GM19035 (cell line): ENCODE measurements around the gene G0S2.

ENCODE experiments used
- ATAC-seq: cut with Tn5 transposase; IDR thresholded peaks from one replicate; pipeline ENCODE4 v1.9.1; 2021; ENCODE audit not compliant: unreplicated experiment

Gene G0S2

DNA sequence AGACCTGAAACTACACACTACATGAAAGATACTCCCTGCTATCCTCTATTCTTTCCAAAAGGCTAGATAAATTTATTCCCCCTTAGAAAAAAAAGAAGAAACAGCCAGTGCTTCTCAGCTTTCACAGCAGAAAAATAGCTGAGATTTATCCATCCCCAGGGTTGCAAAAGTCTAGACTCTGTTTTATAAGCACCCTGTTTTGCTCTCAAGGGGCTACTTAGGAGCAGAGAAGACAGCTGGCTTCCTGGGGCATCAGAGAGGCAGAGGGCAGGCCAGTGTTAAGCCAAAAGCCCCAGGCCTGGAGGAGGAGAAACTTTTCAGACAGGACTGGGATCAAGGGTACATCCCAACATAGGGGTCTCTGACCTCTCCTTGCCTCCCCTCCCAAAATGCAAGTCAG is 26.9 kb upstream of the G0S2 start:
- ATAC-seq = no peak

- ATAC-seq = no peak
These were observed 26.1 kb upstream of the G0S2 start for GRCh38 chr1:209648931-209649776.

- no peak for ATAC-seq
These were observed 24.8 kb upstream of the G0S2 start for GRCh38 chr1:209650454-209650853.

GRCh38 chr1:209651138-209651587 is 24.0 kb upstream of the G0S2 start:
- peak; percentile 58 for ATAC-seq

- ATAC-seq = no peak
These were observed 23.0 kb upstream of the G0S2 start, which contains the start of gene LAMB3 for GRCh38 chr1:209652121-209652735. TSS of gene LAMB3 (minus strand) at chr1:209652425. CDS start at chr1:209650944, 1,481 bp downstream.

DNA sequence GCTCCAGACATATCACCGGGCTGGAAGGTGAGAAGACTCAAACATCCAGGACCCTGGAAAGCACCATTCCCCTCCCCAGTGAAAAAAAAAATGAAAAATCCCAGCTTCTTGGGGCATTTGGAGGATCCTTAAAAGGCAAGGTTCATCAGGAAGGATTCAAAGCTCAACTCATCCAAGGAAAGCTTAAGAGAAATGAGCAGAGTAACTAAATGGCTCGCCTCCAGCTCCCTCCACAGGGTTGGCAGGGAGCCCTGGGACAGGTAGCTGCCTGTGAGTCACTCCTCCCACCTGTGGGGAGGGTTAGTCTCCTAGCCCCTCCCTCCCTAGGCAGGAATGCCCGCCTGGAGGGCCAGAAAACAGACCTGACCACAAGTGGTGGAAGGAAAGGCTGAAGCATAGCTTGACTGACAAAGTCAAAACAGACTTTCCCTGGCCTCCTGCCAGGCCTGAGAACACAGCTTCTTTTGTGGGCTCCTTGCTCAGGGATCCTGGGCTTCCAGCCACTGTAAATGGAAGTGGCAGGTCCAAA is 22.3 kb upstream of the G0S2 start:
- no peak for ATAC-seq

DNA sequence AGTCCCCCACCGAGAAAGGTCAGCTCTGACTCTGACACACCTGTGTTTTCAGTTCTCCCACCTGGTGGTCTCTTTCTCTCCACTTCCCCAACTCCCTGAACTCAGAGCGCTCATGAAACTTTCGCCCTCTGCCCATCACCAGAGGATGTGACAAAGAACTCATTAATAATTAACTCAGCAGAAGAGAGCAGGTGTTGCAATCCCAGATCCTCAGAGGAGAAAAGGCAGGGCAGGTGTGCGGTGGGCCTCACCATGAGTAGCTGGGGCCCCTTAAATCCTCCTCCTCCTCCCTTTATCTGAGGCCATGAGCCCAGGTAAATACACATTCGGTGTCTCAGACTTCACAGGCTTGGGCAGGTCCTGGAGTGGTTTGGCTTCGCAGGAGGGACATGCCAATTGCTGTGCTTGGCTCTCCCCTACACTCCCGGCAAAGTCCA is 21.3 kb upstream of the G0S2 start:
- ATAC-seq = no peak

DNA sequence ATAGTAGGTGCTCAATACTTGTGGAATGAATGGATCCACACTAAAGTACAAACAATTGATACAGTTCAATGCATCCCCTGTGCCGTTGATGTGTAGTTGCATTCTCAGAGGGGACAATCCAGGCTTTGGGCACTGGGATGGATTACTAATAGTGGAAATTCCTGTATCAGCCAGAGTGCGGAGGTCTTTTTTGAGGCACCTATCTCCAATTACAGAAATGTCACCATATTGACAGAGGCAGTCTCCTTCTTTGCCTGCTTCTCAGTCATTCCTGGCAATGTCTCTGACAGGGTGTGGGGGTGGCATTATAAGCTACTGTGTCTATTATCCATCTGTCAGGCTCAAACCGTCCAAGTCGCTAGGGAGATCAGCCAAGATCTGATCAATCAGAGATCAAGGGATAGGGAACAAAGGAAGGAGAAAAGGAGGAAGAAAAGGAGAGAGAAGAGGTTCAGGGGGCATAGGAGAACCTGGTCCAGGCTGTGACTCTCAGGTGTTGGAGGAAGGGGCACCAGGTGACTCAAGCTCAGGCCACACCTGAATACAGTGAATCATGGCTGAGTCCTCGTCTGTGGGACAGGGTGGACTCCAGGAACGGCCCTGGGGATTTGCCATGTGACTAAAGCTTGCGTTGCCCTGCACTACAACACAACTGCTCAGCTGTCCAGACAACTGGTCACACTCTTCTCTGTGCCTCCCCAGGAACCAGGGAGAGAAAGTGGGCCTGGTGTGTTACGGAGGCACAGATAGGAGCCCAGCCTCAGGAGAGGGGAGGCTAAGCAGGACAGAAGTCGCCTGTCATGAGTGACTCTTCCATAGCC is 19.6 kb upstream of the G0S2 start:
- no peak for ATAC-seq

GRCh38 chr1:209657140-209657879 is 17.9 kb upstream of the G0S2 start:
- ATAC-seq = peak; percentile 63

DNA sequence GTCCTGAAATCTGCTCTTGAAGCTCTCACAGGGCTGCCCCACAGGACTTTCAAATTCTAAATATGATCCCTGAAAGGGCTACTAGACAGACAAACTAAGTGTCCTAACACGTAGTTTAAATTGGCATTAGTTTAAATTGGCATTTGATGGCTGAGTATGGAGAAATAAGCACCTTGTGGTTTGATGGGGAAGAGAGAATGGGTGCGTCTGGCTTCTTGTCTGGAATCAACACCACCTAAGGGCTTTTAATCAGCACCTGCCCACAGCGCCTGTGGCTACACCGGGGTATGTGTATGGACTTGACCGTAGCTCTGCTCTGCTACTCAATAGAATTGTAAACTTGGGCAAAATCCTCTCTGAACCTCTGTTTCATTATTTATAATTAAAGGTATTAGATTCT is 17.3 kb upstream of the G0S2 start:
- no peak for ATAC-seq

DNA sequence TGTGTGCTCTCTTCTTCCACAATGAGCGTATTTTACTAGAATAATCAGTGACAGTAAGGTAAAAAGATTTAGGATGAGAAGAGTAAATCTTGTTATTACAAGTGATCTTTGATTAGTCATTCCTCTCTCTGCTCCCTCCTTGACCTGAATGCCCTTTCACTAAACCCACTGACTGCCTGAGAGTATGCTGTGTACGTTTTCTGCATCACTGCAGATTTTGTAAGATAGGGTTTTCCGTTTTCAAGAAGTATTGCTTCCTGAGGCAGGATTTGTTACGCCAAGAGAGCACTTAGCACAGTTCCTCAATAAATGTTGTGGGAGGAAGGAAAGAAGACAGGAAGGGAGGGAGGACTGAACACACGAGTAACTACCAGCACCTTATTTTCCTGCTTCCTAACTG is 15.3 kb upstream of the G0S2 start:
- no peak for ATAC-seq

DNA sequence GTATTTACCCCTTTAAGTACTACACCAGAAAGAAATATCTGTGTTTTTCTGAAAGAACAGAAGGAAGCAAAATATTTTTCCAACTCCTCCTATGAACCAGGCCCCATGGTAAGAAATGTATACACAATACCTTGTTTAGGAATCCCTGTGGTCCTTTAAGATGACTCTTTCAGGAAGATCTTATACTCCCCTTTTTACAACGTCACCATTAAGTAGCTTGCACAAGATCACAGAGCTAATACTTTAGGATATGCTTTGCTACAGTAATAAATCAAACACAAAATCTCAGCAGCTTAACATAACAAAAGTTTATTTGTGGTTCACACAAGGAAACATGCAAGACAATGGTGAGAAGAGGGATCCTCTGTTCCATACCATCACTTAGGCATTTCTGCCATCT is 14.1 kb upstream of the G0S2 start:
- no peak for ATAC-seq

DNA sequence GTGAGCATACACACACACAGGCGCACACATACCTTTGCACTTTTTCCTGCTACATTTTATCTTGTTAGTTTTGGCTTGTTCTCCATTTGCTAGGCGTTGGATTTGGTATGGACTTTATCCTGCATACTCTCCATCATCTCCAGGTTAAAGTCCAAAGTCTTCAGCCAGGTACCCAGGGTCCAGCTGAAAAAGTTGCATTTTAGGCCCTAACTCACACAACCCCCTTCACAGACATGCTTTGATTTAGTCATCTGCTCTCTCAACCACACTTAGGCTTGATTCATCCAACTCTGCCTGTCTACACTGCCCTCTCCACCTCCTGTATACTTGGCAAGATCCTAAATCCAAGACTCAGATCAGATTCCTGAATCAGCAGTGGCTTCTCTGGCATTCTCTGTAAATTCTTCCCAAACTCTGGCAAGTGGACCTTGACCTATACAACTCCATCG is 12.3 kb upstream of the G0S2 start:
- no peak for ATAC-seq

GRCh38 chr1:209667103-209667502 is 8.1 kb upstream of the G0S2 start:
- ATAC-seq = no peak

GRCh38 chr1:209667708-209668107 is 7.5 kb upstream of the G0S2 start:
- ATAC-seq = no peak

GRCh38 chr1:209670441-209671082 is 4.7 kb upstream of the G0S2 start:
- no peak for ATAC-seq

DNA sequence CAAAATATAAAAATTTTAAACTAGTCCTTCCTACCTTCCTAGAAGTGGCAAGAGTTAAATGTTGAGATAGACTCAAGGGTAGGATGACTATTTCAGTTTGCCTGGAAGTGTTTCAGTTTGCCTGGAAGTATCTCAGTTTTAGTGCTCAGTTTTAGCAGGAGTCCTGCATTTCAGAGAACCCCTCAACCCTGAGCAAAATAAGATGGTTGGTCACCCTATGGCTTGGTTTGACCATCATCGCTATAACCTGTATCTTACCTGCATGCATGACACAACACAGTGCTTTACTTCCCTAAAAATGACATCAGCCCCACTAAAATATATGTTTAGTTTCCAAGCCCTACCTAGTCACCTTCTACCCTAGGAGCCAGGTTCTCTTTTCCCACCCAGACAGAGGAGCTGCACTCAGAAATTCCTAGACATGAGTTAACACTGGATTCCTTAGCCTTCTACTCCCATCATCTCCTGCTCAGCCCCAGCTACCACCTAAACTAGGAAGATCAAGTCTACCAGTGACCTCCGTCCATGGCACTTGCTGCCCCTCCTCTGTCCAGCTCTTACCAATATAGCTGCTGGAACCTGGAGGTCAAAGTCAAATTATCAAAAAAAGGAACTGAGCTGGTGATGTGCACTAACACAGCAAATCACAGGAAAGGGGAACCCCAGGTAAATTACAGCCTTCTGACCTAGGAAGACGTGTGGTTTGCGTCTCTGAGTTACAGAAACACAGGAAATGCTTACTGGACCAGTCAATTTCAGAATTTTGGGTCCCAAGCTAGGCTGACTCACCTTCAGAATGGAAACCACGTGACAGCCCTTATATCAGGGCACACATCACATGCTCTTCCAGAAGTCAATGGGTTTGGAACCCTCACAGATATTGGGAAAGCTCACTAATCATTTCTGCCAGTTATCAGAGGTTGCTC is 2.2 kb upstream of the G0S2 start:
- ATAC-seq = peak; percentile 91

- ATAC-seq = no peak
These were observed 1.4 kb upstream of the G0S2 start for GRCh38 chr1:209673631-209674417.
